OCI-LY3 (cell line): ENCODE measurements around the gene WHRN.

Experiments used
- H2AFZ ChIP-seq: fragments of 200-600, 300-600 bp; shearing (Covaris generic); 2 replicates; pipeline ENCODE4 v1.6.0; 2014; ENCODE audit warnings: antibody characterized with exemption, low read depth, low read length
- H3K27ac ChIP-seq: fragments of 200-600, 300-600 bp; sonication (generic); 2 replicates; pipeline ENCODE4 v1.5.1; 2014; ENCODE audit warnings: mild to moderate bottlenecking, low read length, moderate library complexity, mixed read lengths
- H3K27me3 ChIP-seq: fragments of 200-600, 300-600 bp; sonication (generic); 2 replicates; pipeline ENCODE4 v1.6.1; 2014; ENCODE audit warnings: low read depth, low read length, mixed read lengths
- H3K36me3 ChIP-seq: fragments of 200-600, 300-600 bp; sonication (generic); replicated peaks from 2 replicates; pipeline ENCODE3; 2014; ENCODE audit warnings: low read depth, low read length, mixed read lengths
- H3K4me1 ChIP-seq: fragments of 300-600, 200-600 bp; sonication (generic); 2 replicates; pipeline ENCODE4 v1.6.1; 2014; ENCODE audit warnings: low read length, mixed read lengths
- H3K4me2 ChIP-seq: fragments of 200-600, 300-600 bp; sonication (generic); 2 replicates; pipeline ENCODE4 v1.6.1; 2014; ENCODE audit warnings: low read length, mixed read lengths
- H3K4me3 ChIP-seq: fragments of 300-600, 200-600 bp; sonication (generic); 2 replicates; pipeline ENCODE4 v1.5.1; 2014; ENCODE audit warnings: antibody characterized with exemption, mild to moderate bottlenecking, low read length, moderate library complexity
- H3K79me2 ChIP-seq: fragments of 300-600, 200-600 bp; shearing (Covaris generic); 2 replicates; pipeline ENCODE4 v1.6.1; 2014; ENCODE audit warnings: mild to moderate bottlenecking, low read length, mixed read lengths
- H3K9ac ChIP-seq: fragments of 300-600, 200-600 bp; shearing (Covaris generic); 2 replicates; pipeline ENCODE4 v1.6.0; 2014; ENCODE audit warnings: mild to moderate bottlenecking, low read length, moderate library complexity
- H3K9me3 ChIP-seq: fragments of 200-600, 300-600 bp; shearing (Covaris generic); 2 replicates; pipeline ENCODE4 v1.6.1; 2014; ENCODE audit warnings: low read length, mixed read lengths; ENCODE audit not compliant: insufficient read depth
- H4K20me1 ChIP-seq: fragments of 200-600, 300-600 bp; sonication (generic); 2 replicates; pipeline ENCODE4 v1.6.1; 2016; ENCODE audit warnings: low read length, mixed read lengths; ENCODE audit not compliant: insufficient read depth
- CTCF ChIP-seq: fragments of 200-600, 300-600 bp; sonication (generic); IDR thresholded peaks from 2 replicates; pipeline ENCODE4 v1.5.1; 2014; ENCODE audit warnings: antibody characterized with exemption, low read length, low read depth
- EZH2phosphoT487 ChIP-seq: fragments of 200-600 bp; shearing (Covaris generic); IDR thresholded peaks from 2 replicates; pipeline ENCODE4 v1.6.1; 2018; ENCODE audit warnings: antibody characterized with exemption, mixed run types, low read depth

WHRN gene

GRCh38 chr9:114371343-114371944 lies 133.8 kb downstream of the WHRN start:
- Histone ChIP-seq H3K9ac (peak overlapping the region; percentile 91), H3K79me2 (peaks cover 77% of the 10 kb centered on the region), H3K36me3 (peaks cover 69% of the 10 kb centered on the region), H3K4me2 (peak overlapping the region; percentile 92), H3K9me3 (no peaks in the 10 kb centered on the region), H2AFZ (no peak overlapping the region), H3K4me3 (peak overlapping the region; percentile 23; the same call in 1 of the 2 replicates), H3K27me3 (no peaks in the 10 kb centered on the region), H4K20me1 (peaks cover 7% of the 10 kb centered on the region; the same call in 1 of the 2 replicates), H3K4me1 (peaks cover 92% of the 10 kb centered on the region), H3K27ac (peak overlapping the region; percentile 96)
- TF ChIP-seq EZH2phosphoT487: no peak
- TF ChIP-seq CTCF: no peak

GRCh38 chr9:114370968-114371320 lies 134.3 kb downstream of the WHRN start:
- Histone ChIP-seq H2AFZ (no peak overlapping the region), H3K4me3 (no peak overlapping the region), H3K36me3 (peaks cover 71% of the 10 kb centered on the region), H4K20me1 (peaks cover 7% of the 10 kb centered on the region; the same call in 1 of the 2 replicates), H3K79me2 (peaks cover 80% of the 10 kb centered on the region), H3K4me1 (peaks cover 97% of the 10 kb centered on the region), H3K27ac (peak overlapping the region; percentile 96), H3K27me3 (no peaks in the 10 kb centered on the region), H3K9me3 (no peaks in the 10 kb centered on the region), H3K9ac (peak overlapping the region; percentile 91), H3K4me2 (peak overlapping the region; percentile 92)
- no peak for TF ChIP-seq CTCF
- no peak for TF ChIP-seq EZH2phosphoT487

GRCh38 chr9:114370251-114370967 lies 134.9 kb downstream of the WHRN start:
- H3K27ac ChIP-seq: peak overlapping the region; percentile 96
- peak overlapping the region; percentile 91 for H3K9ac ChIP-seq

More at GRCh38 chr9:114370251-114370967, 134.9 kb downstream of the WHRN start:
- H3K4me3 ChIP-seq: peak overlapping the region; percentile 65
- peaks cover 84% of the 10 kb centered on the region for H3K79me2 ChIP-seq
- TF ChIP-seq EZH2phosphoT487 (no peak), CTCF (no peak)
- H4K20me1 ChIP-seq: peaks cover 5% of the 10 kb centered on the region; the same call in 1 of the 2 replicates
- H3K27me3 ChIP-seq: no peaks in the 10 kb centered on the region
- H3K9me3 ChIP-seq: no peaks in the 10 kb centered on the region
- peaks cover 98% of the 10 kb centered on the region for H3K4me1 ChIP-seq
- peaks cover 76% of the 10 kb centered on the region for H3K36me3 ChIP-seq
- no peak overlapping the region for H2AFZ ChIP-seq
- peak overlapping the region; percentile 92 for H3K4me2 ChIP-seq
